H1 (cell line): Measurements from ENCODE around the gene DKK2. TPM values are rescaled to one million over a fixed set of nuclear protein-coding genes. Genes with fewer than 3 reads are reported as not detected.

Experiments
- BCL11A ChIP-seq, 2 experiments: IDR thresholded peaks; one replicate each; pipeline ENCODE4 v1.6.1; 2011; ENCODE audit warnings: low read depth in 2 of 2, low read length in 2 of 2, mild to moderate bottlenecking in 2 of 2
- CBX8 ChIP-seq: fragments of 300-800, 300-1000 bp; sonication (generic); IDR thresholded peaks from 2 replicates; pipeline ENCODE4 v1.7.1; 2016; ENCODE audit warnings: low read depth, low read length, borderline replicate concordance
- CHD2 ChIP-seq: IDR thresholded peaks from 2 replicates; pipeline ENCODE4 v1.6.1; 2012; ENCODE audit warnings: low read length, improper control_type of control experiment
- CREB1 ChIP-seq: IDR thresholded peaks from 2 replicates; pipeline ENCODE4 v1.6.1; 2012; ENCODE audit warnings: inconsistent platforms
- CTBP2 ChIP-seq: IDR thresholded peaks from 2 replicates; pipeline ENCODE4 v1.7.0; 2011; ENCODE audit warnings: borderline replicate concordance, mild to moderate bottlenecking, moderate library complexity, mixed read lengths, low read length; ENCODE audit not compliant: insufficient read depth, insufficient read length
- TEAD4 ChIP-seq: IDR thresholded peaks from 2 replicates; pipeline ENCODE4 v1.6.1; 2012; ENCODE audit warnings: low read depth, low read length, inconsistent platforms, mixed read lengths
- ZNF274 ChIP-seq: IDR thresholded peaks from 2 replicates; pipeline ENCODE4 v1.7.0; 2012; ENCODE audit warnings: low read length, borderline replicate concordance; ENCODE audit errors: extremely low read depth
- polyA plus RNA-seq, 7 experiments: library from polyadenylated mRNA; depleted of rRNA in 3 of 7; stranded (reverse) in 5 of 7; unstranded in 2 of 7; fragments of >200 nt in 5 of 7; fragments of 200-250 nt in 2 of 7; gene quantifications; 1 replicate in 5 of 7; 2 replicates in 1 of 7; 4 replicates in 1 of 7; pipeline versions ENCODE4 v1.2.1 to v1.2.3, GENCODE V29; 2011 to 2013; ENCODE audit warnings: missing spikeins in 2 of 7, mixed read lengths in 2 of 7
- total RNA-seq: library from RNA; stranded (reverse); fragmentation: NEBNext Ultra II Directional; extraction: Animal tissue kit (Norgen Biotek cat#: 25700); gene quantifications from 2 replicates; pipeline ENCODE4 v1.2.1, GENCODE V29; 2021

Gene DKK2
- total and polyA plus RNA-seq, 2 of the 8 experiments (the other 6 are each of a cell fraction or from before 2014, with no cell fraction given), result 0.09 to 0.13 TPM

GRCh38 chr4:107008115-107008514 lies 28.0 kb downstream of the DKK2 start (continued):
- TF ChIP-seq TEAD4, result no peak
- TF ChIP-seq CTBP2, result no peak
- TF ChIP-seq ZNF274, result no peak
- TF ChIP-seq CHD2, result no peak
- TF ChIP-seq CBX8, result no peak
- TF ChIP-seq CREB1, result no peak
- TF ChIP-seq BCL11A (IDR thresholded peaks at IDR 0.05; ENCODE audit: low read depth in 2 of 2, low read length in 2 of 2), result no peak
